C4-2B (cell line): ENCODE data around the gene TMEM54.

ENCODE experiments used
- CTCF ChIP-seq: fragments of 450-650 bp; conservative IDR thresholded peaks from 2 replicates; pipeline ENCODE4 v1.5.1; 2017; ENCODE audit warnings: mild to moderate bottlenecking
- ZFX ChIP-seq: fragments of 450-650 bp; IDR thresholded peaks from 2 replicates; pipeline ENCODE4 v1.6.1; 2017

- TF ChIP-seq CTCF, result no peak
- TF ChIP-seq ZFX, result no peak
These were observed 2.2 kb downstream of the TMEM54 start for GRCh38 chr1:32898958-32899357.
